CD8-positive, alpha-beta memory T cell (primary cell): Measurements from ENCODE around the gene ASF1B. TPM values are rescaled to one million over a fixed set of nuclear protein-coding genes. Genes with fewer than 3 reads are reported as not detected.

Experiments
- CTCF ChIA-PET: fragments of 350-600 bp; sonication (Branson Sonifier 250); formaldehyde crosslinking; loops from one replicate; lab custom pipeline; 2021; ENCODE audit warnings: antibody characterized with exemption; lab: Charles Lee
- POLR2A ChIA-PET: fragments of 350-600 bp; sonication (Branson Sonifier 250); formaldehyde crosslinking; loops from one replicate; lab custom pipeline; 2021; ENCODE audit warnings: antibody characterized with exemption; lab: Charles Lee
- DNase-seq, 5 donors: peaks; one replicate each; pipeline versions ENCODE4 v3.0.0 to v3.0.0-alpha.2; 2020 to 2022; ENCODE audit warnings: mixed read lengths in 1 of 5
- H3K27ac ChIP-seq: one replicate; pipeline ENCODE4 v1.7.0; 2013; ENCODE audit warnings: low read depth, mild to moderate bottlenecking, low read length, moderate library complexity
- H3K27me3 ChIP-seq: 2 replicates; pipeline ENCODE4 v1.7.0; 2013; ENCODE audit warnings: low read length, mild to moderate bottlenecking; ENCODE audit not compliant: insufficient read depth, poor library complexity, severe bottlenecking
- H3K36me3 ChIP-seq: 2 replicates; pipeline ENCODE4 v1.7.0; 2013; ENCODE audit warnings: mild to moderate bottlenecking, low read length, moderate library complexity; ENCODE audit not compliant: insufficient read depth
- H3K4me1 ChIP-seq: 2 replicates; pipeline ENCODE4 v1.7.0; 2013; ENCODE audit warnings: mild to moderate bottlenecking, low read length, moderate library complexity; ENCODE audit not compliant: insufficient read depth
- H3K4me3 ChIP-seq: 2 replicates; pipeline ENCODE4 v1.7.0; 2013; ENCODE audit warnings: mild to moderate bottlenecking, low read length
- H3K9me3 ChIP-seq: 2 replicates; pipeline ENCODE4 v1.7.0; 2013; ENCODE audit warnings: mild to moderate bottlenecking, low read length
- H3K27ac Mint-ChIP-seq, 8 donors: one replicate each; pipeline ENCODE4 v1.8.0; 2020 to 2021; ENCODE audit warnings: mixed read lengths in 8 of 8, mild to moderate bottlenecking in 6 of 8, inconsistent platforms in 3 of 8, moderate library complexity in 3 of 8
- H3K27me3 Mint-ChIP-seq, 2 donors: one replicate each; pipeline ENCODE4 v1.8.0; 2020 to 2021; ENCODE audit warnings: mixed read lengths in 2 of 2, mild to moderate bottlenecking in 1 of 2, moderate library complexity in 1 of 2
- H3K36me3 Mint-ChIP-seq, 3 donors: one replicate each; pipeline ENCODE4 v1.8.0; 2020 to 2021; ENCODE audit warnings: mixed read lengths in 3 of 3, inconsistent platforms in 1 of 3, mild to moderate bottlenecking in 1 of 3
- H3K4me1 Mint-ChIP-seq, 3 donors: one replicate each; pipeline ENCODE4 v1.8.0; 2020 to 2021; ENCODE audit warnings: mixed read lengths in 3 of 3, inconsistent platforms in 1 of 3, mild to moderate bottlenecking in 1 of 3
- H3K4me3 Mint-ChIP-seq, 7 donors: one replicate each; pipeline ENCODE4 v1.8.0; 2020 to 2021; ENCODE audit warnings: mixed read lengths in 7 of 7, mild to moderate bottlenecking in 6 of 7, moderate library complexity in 4 of 7, inconsistent platforms in 2 of 7
- H3K9me3 Mint-ChIP-seq, 5 donors: one replicate each; pipeline ENCODE4 v1.8.0; 2020 to 2022; ENCODE audit warnings: mixed read lengths in 5 of 5, mild to moderate bottlenecking in 3 of 5, moderate library complexity in 2 of 5, inconsistent platforms in 1 of 5
- polyA plus RNA-seq: library from polyadenylated mRNA; unstranded; fragments of 300-500 nt; fragmentation: Illumina TruSeq; gene quantifications from one replicate; pipeline ENCODE4 v1.2.3, GENCODE V29; 2021
- total RNA-seq, 2 experiments: library from RNA; stranded (reverse); gene quantifications; one replicate each; pipeline ENCODE4 v1.2.3, GENCODE V29; 2021

Gene ASF1B
- total and polyA plus RNA-seq, 3 experiments from 2014 or later: 4.5 to 76.2 (median 75.0) TPM

DNA sequence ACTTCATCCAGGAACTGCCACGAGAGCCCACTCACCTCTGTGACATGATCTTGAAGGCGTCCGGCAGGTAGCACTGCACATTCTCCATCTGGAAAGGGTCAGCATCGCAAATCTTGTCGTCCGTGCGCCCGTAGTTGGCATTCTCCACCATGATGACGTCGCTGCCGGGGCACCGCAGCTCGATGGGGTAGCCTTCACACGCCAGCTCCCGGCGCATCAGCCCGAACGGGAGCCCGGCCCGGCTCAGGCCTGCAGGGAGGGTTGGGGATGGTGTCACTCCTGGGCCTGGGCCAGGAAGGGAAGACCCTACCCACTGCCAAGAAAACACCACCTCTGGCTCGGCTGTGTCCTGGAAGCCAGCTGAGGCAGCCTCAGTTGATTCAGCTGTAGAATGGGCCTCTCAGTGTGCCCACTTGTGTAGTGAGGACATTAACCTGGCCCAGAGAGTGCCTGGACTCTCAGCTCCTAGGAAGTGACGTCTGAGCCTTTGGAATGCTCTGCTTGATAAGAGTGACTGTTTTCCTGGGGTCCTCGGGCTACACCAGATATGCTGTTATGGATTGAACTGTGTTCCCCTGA lies 41.2 kb upstream of the ASF1B start:
- Mint-ChIP-seq H3K27ac (peak overlapping the region in 1 of 8 donors; percentile 56), H3K4me1 (peaks cover 4 to 10% (median 9%) of the 10 kb centered on the region in 3 donors), H3K9me3 (no peaks in the 10 kb centered on the region), H3K4me3 (no peak overlapping the region), H3K27me3 (no peaks in the 10 kb centered on the region), H3K36me3 (peaks cover 0 to 20% (median 6%) of the 10 kb centered on the region in 3 donors)
- H3K9me3 ChIP-seq: no peaks in the 10 kb centered on the region
- H3K27ac ChIP-seq: no peak overlapping the region
- DNase-seq: no peak
- ChIA-PET CTCF (interaction anchor here (1.6 kb wide), 1 partner anchor 171 kb away, joined by 3 read pairs; no protein-coding TSS in a partner anchor), POLR2A (no interaction called here)
- no peaks in the 10 kb centered on the region for H3K36me3 ChIP-seq
- H3K4me3 ChIP-seq: no peak overlapping the region
- no peaks in the 10 kb centered on the region for H3K27me3 ChIP-seq
- H3K4me1 ChIP-seq: no peaks in the 10 kb centered on the region

DNA sequence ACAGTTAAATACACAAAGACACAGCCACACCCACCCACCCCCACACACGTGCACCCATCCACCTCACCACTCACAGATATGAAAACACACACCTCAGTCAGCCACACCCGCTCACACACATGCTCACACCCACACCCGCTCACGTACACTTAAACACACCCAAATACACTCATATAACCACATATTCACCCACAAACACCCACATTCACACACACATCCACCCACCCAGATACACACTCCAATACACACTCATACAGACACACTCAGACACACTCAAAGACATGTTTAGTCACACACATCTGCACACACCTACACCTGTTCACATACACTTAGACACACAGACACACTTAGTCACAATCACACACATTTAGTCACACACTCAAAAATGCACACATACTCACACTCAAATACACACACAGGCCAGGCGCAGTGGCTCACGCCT lies 39.0 kb upstream of the ASF1B start:
- ChIA-PET CTCF (interaction anchor here (1.9 kb wide), 1 partner anchor 39 kb away, joined by 9 read pairs; the partner anchor contains the start of gene ASF1B), POLR2A (interaction anchor here (0.6 kb wide), 1 partner anchor 362 kb away, joined by 5 read pairs; no protein-coding TSS in a partner anchor)
- H3K4me3 Mint-ChIP-seq: no peak overlapping the region
- peak overlapping the region in 5 of 8 donors; percentile 2 to 62 (median 23) for H3K27ac Mint-ChIP-seq
- peaks cover 4 to 10% (median 9%) of the 10 kb centered on the region in 3 donors for H3K4me1 Mint-ChIP-seq
- no peak overlapping the region for H3K27ac ChIP-seq
- no peaks in the 10 kb centered on the region for H3K27me3 ChIP-seq
- no peaks in the 10 kb centered on the region for H3K9me3 ChIP-seq
- no peaks in the 10 kb centered on the region for H3K27me3 Mint-ChIP-seq
- H3K9me3 Mint-ChIP-seq: no peaks in the 10 kb centered on the region
- no peak for DNase-seq
- no peaks in the 10 kb centered on the region for H3K4me1 ChIP-seq
- H3K36me3 ChIP-seq: peaks cover 5% of the 10 kb centered on the region
- H3K4me3 ChIP-seq: no peak overlapping the region
- H3K36me3 Mint-ChIP-seq: peaks cover 6 to 30% (median 12%) of the 10 kb centered on the region in 3 donors

DNA sequence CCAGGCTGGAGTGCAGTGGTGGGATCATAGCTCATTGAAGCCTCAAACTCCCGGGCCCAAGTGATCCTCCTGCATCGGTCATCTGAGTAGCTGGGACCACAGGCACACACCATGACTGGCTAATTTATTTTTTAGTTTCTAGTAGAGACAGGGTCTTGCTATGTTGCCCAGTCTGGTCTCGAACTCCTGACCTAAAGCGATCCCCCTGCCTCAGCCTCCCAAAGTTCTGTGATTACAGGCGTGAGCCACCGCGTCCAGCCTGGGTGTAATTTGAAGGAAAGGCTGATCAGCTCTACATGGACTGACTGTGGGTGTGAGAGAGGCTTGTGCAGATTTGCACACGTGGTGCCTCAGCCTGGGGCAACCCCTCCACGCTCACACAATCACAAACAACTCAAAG lies 38.5 kb upstream of the ASF1B start:
- H3K27me3 Mint-ChIP-seq: no peaks in the 10 kb centered on the region
- no peak overlapping the region for H3K27ac Mint-ChIP-seq
- H3K4me1 Mint-ChIP-seq: peaks cover 4 to 10% (median 9%) of the 10 kb centered on the region in 3 donors
- no peak overlapping the region for H3K27ac ChIP-seq
- no peaks in the 10 kb centered on the region for H3K9me3 ChIP-seq
- H3K4me3 Mint-ChIP-seq: no peak overlapping the region
- H3K36me3 Mint-ChIP-seq: peaks cover 10 to 35% (median 16%) of the 10 kb centered on the region in 3 donors
- no peaks in the 10 kb centered on the region for H3K27me3 ChIP-seq
- no peak for DNase-seq
- H3K36me3 ChIP-seq: peaks cover 9% of the 10 kb centered on the region
- no peaks in the 10 kb centered on the region for H3K4me1 ChIP-seq
- no peaks in the 10 kb centered on the region for H3K9me3 Mint-ChIP-seq
- POLR2A ChIA-PET: interaction anchor here (0.6 kb wide), 1 partner anchor 362 kb away, joined by 5 read pairs; no protein-coding TSS in a partner anchor
- no peak overlapping the region for H3K4me3 ChIP-seq
- CTCF ChIA-PET: no interaction called here

DNA sequence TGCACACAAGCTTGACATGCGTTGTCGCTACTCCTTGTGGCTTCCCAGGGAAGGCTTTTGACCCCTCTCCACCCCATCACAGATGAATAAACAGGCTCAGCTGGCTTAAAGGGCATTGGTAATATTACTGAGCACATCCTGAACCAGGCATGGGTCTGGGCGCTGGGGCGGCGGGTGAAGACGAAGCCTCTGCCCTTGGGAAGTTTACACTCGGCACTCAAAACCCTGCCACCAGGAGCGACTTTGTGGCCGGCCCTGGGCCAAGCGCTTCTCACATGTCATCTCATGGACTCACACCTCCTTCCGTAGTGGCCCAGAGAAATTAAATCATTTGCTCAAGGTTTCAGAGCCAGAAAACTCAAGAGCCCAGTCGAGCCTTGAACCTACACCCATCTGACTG lies 32.6 kb upstream of the ASF1B start:
- CTCF ChIA-PET: interaction anchor here (1.0 to 4.9 kb wide), 2 partner anchors 32 to 233 kb away, joined by 4 to 21 read pairs; partner anchors contain the start of gene ASF1B
- no peaks in the 10 kb centered on the region for H3K9me3 Mint-ChIP-seq
- H3K27me3 ChIP-seq: no peaks in the 10 kb centered on the region
- H3K27ac Mint-ChIP-seq: peak overlapping the region in 4 of 8 donors; percentile 30 to 85 (median 54)
- no peak overlapping the region for H3K4me3 Mint-ChIP-seq
- H3K4me3 ChIP-seq: no peak overlapping the region
- no peaks in the 10 kb centered on the region for H3K9me3 ChIP-seq
- H3K36me3 Mint-ChIP-seq: peaks cover 10 to 24% (median 10%) of the 10 kb centered on the region in 3 donors
- DNase-seq: no peak
- POLR2A ChIA-PET: no interaction called here
- peaks cover 10% of the 10 kb centered on the region for H3K36me3 ChIP-seq
- peaks cover 23 to 28% (median 27%) of the 10 kb centered on the region in 3 donors for H3K4me1 Mint-ChIP-seq
- H3K27me3 Mint-ChIP-seq: no peaks in the 10 kb centered on the region
- peaks cover 19% of the 10 kb centered on the region for H3K4me1 ChIP-seq
- H3K27ac ChIP-seq: no peak overlapping the region

DNA sequence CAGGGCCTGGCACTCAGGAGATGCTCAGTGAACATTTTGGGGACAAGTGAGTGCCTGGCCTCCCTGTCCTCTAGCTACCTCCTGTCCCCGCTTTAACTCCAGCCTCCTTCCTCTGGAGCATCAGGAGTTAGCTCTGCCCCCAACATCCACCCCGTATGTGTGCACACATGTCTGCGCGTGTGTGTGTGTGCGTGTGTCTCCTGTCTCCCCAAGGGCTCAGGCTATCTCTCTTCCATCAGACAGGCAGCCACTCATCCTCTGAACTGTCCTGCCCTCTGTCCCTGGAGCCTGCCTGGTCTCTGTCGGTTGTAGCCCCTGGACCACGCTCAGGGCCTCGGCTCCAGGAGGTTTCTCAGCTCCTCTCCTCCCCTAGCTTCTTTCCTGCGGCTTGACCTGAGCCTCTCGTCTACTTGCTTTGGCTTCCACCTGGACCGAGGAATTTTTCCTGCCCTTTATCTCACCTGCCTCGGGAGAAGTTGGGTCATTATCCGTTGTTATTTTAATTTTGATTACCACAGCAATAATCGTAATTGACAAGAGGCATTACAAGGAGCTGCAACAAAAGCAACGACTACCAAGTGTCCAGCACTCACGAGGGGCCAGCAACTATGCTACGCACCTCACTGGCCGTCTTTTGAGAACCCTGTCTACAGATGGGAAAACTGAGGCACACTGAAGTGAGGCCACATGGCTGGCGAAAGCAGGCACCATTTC lies 32.0 kb upstream of the ASF1B start:
- Histone ChIP-seq H3K36me3 (peaks cover 10% of the 10 kb centered on the region), H3K9me3 (no peaks in the 10 kb centered on the region), H3K4me3 (no peak overlapping the region), H3K27me3 (no peaks in the 10 kb centered on the region), H3K27ac (no peak overlapping the region), H3K4me1 (peaks cover 19% of the 10 kb centered on the region)
- Mint-ChIP-seq H3K9me3 (no peaks in the 10 kb centered on the region), H3K27ac (peak overlapping the region; percentile 13 to 87 (median 78)), H3K4me3 (peak overlapping the region in 6 of 7 donors; percentile 4 to 70 (median 41)), H3K36me3 (peaks cover 10 to 21% (median 10%) of the 10 kb centered on the region in 3 donors), H3K27me3 (no peaks in the 10 kb centered on the region), H3K4me1 (peaks cover 23 to 28% (median 27%) of the 10 kb centered on the region in 3 donors)
- no peak for DNase-seq
- ChIA-PET CTCF (interaction anchor here (1.0 to 4.9 kb wide), 3 partner anchors 18 to 233 kb away, joined by 3 to 21 read pairs (median 4); partner anchors contain the start of gene ASF1B), POLR2A (interaction anchor here (0.6 to 1.6 kb wide), 3 partner anchors 18 to 286 kb away, joined by 3 to 7 read pairs (median 5); partner anchors contain the start of gene ASF1B)

DNA sequence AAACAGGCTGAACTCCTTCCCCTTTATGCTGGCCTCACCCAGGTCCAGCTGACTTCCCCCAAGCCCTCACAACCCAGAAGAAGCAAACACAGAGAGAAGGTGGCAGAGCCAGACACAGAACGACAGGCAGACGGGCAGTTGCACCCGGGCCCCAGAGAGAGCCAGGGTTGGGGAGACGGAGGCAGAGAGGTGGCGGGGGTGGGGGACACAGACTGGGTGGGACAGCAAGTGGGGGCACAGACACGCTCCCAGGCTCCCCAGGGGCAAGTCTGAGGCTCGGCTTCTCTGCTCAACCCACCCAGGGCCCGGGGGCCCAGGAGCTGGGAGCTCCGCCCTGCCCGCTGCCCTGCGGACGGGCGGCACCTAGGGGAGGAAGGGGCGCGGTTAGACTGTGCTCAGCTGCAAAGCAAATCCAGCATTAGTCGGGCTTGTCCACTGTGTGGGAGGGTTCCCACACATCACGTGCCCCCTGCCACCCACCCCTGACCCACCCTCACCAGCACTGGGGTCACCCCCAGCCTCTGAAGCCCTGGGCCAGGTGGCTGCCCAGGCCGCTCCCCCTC lies 31.3 kb upstream of the ASF1B start:
- Histone ChIP-seq H3K4me1 (peaks cover 19% of the 10 kb centered on the region), H3K27ac (no peak overlapping the region), H3K9me3 (no peaks in the 10 kb centered on the region), H3K27me3 (no peaks in the 10 kb centered on the region), H3K36me3 (peaks cover 10% of the 10 kb centered on the region), H3K4me3 (peak overlapping the region; percentile 64)
- H3K36me3 Mint-ChIP-seq: peaks cover 10 to 19% (median 10%) of the 10 kb centered on the region in 3 donors
- H3K9me3 Mint-ChIP-seq: no peaks in the 10 kb centered on the region
- H3K27me3 Mint-ChIP-seq: no peaks in the 10 kb centered on the region
- ChIA-PET CTCF (interaction anchor here (1.0 to 4.9 kb wide), 5 partner anchors 9 to 234 kb away, joined by 3 to 21 read pairs (median 4); partner anchors contain the start of gene ASF1B), POLR2A (interaction anchor here (0.6 to 1.6 kb wide), 3 partner anchors 18 to 285 kb away, joined by 3 to 7 read pairs (median 5); partner anchors contain the start of gene ASF1B)
- peak overlapping the region; percentile 85 to 96 (median 92) for H3K27ac Mint-ChIP-seq
- H3K4me1 Mint-ChIP-seq: peaks cover 23 to 28% (median 27%) of the 10 kb centered on the region in 3 donors
- peak in 2 of 5 donors; percentile 20 to 40 for DNase-seq
- H3K4me3 Mint-ChIP-seq: peak overlapping the region; percentile 73 to 92 (median 86)

DNA sequence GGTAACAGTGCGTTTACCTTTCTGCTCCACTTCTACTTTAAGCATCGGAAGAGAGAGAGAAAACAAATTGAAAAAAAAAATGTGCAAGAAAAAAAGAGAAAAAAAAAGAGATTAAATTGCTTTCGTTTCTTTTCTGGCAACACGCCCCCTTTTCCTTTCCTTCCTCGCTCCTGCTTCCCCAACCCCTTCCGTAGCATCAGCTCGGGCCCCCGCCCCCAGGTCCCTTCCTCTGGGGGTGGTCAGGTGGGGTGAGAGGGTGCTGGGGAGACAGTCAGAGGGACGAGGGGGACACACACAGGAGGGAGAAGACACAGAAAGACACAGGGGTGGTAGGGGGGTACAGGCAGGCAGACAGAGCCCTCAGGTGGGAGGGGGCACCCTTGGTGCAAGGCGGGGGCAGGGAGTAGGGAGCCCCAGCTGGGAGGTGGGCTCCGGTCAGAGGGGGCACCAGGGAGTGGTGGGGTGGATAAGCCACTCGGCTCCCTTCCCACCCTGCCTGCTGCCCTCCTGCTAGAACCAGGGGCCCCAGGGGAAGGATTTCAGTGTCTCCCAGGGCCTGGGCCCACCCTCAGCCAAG lies 30.7 kb upstream of the ASF1B start:
- DNase-seq: peak in 2 of 5 donors; percentile 22 to 37
- peak overlapping the region; percentile 64 for H3K4me3 ChIP-seq
- no peaks in the 10 kb centered on the region for H3K9me3 ChIP-seq
- H3K36me3 ChIP-seq: peaks cover 10% of the 10 kb centered on the region
- H3K27ac ChIP-seq: no peak overlapping the region
- Mint-ChIP-seq H3K4me3 (peak overlapping the region; percentile 73 to 92 (median 86)), H3K4me1 (peaks cover 23 to 28% (median 27%) of the 10 kb centered on the region in 3 donors), H3K36me3 (peaks cover 10 to 22% (median 10%) of the 10 kb centered on the region in 3 donors), H3K27me3 (no peaks in the 10 kb centered on the region), H3K27ac (peak overlapping the region; percentile 85 to 96 (median 92)), H3K9me3 (no peaks in the 10 kb centered on the region)
- H3K4me1 ChIP-seq: peaks cover 19% of the 10 kb centered on the region
- ChIA-PET CTCF (interaction anchor here (0.9 to 4.9 kb wide), 5 partner anchors 9 to 53 kb away, joined by 3 to 21 read pairs (median 3); partner anchors contain the start of gene ASF1B), POLR2A (interaction anchor here (1.3 to 1.6 kb wide), 2 partner anchors 17 to 30 kb away, joined by 5 to 7 read pairs; partner anchors contain the start of gene ASF1B)
- no peaks in the 10 kb centered on the region for H3K27me3 ChIP-seq
